HFF-Myc (cell line): Measurements from ENCODE around the gene ITGB2.
"Not testable (repeated sequence)": the region's sequence is repeated elsewhere in the genome, so short reads cannot be mapped to it uniquely, and the experiment has no call there.

Source experiments
- DNase-seq: peaks from one replicate; pipeline ENCODE4 v3.0.0-alpha.2; 2011; ENCODE audit warnings: low read depth; ENCODE audit errors: extremely low read depth
- H3K4me3 ChIP-seq: replicated peaks from 2 replicates; pipeline ENCODE4 v1.5.1; 2011; ENCODE audit warnings: low read depth, mild to moderate bottlenecking, control low read depth, low read length
- CTCF ChIP-seq: IDR thresholded peaks from 2 replicates; pipeline ENCODE4 v1.5.1; 2012; ENCODE audit warnings: mild to moderate bottlenecking, low read depth, low read length, control low read depth; ENCODE audit errors: missing control alignments

ITGB2 gene

GRCh38 chr21:44916965-44917364 lies 3.7 kb downstream of the ITGB2 start:
- no peak overlapping the region for H3K4me3 ChIP-seq
- no peak for TF ChIP-seq CTCF
- DNase-seq, result no peak

GRCh38 chr21:44914176-44914874 lies 6.4 kb downstream of the ITGB2 start:
- no peak for DNase-seq
- TF ChIP-seq CTCF, result no peak
- no peak overlapping the region for H3K4me3 ChIP-seq

- DNase-seq, result no peak
- no peak for TF ChIP-seq CTCF
- no peak overlapping the region for H3K4me3 ChIP-seq
Measured at GRCh38 chr21:44913425-44914175, 7.1 kb downstream of the ITGB2 start.

- not testable (repeated sequence) for H3K4me3 ChIP-seq
Measured at GRCh38 chr21:44912506-44913412, 7.9 kb downstream of the ITGB2 start.

GRCh38 chr21:44912158-44912473 lies 8.6 kb downstream of the ITGB2 start:
- no peak for DNase-seq
- no peak overlapping the region for H3K4me3 ChIP-seq
- TF ChIP-seq CTCF, result no peak

More at GRCh38 chr21:44912506-44913412, 7.9 kb downstream of the ITGB2 start:
- not testable (repeated sequence) for DNase-seq

GRCh38 chr21:44911384-44912157 lies 9.1 kb downstream of the ITGB2 start:
- peak; percentile 2 for TF ChIP-seq CTCF
- H3K4me3 ChIP-seq, result no peak overlapping the region
- DNase-seq, result no peak
